HEK293T (cell line): ENCODE measurements around the gene CDH19.

Experiments used
- ARNT ChIP-seq: fragments of 450-650 bp; IDR thresholded peaks from 2 replicates; pipeline ENCODE4 v1.6.1; 2017; ENCODE audit warnings: mild to moderate bottlenecking
- BHLHE40 ChIP-seq: fragments of 450-650 bp; IDR thresholded peaks from 2 replicates; pipeline ENCODE4 v1.6.1; 2016; ENCODE audit warnings: mild to moderate bottlenecking, moderate library complexity, borderline replicate concordance
- CTBP1 ChIP-seq: fragments of 450-650 bp; IDR thresholded peaks from 2 replicates; pipeline ENCODE4 v1.6.1; 2016; ENCODE audit warnings: borderline replicate concordance
- ELF4 ChIP-seq: fragments of 450-650 bp; IDR thresholded peaks from 2 replicates; pipeline ENCODE4 v1.6.1; 2017; ENCODE audit warnings: antibody characterized with exemption
- FOXA1 ChIP-seq: fragments of 450-650 bp; IDR thresholded peaks from 2 replicates; pipeline ENCODE4 v1.6.1; 2016; ENCODE audit warnings: mild to moderate bottlenecking
- FOXK2 ChIP-seq: fragments of 450-650 bp; IDR thresholded peaks from 2 replicates; pipeline ENCODE4 v1.6.1; 2016; ENCODE audit warnings: mild to moderate bottlenecking
- FOXM1 ChIP-seq: fragments of 450-650 bp; IDR thresholded peaks from 2 replicates; pipeline ENCODE4 v1.6.1; 2017; ENCODE audit warnings: mild to moderate bottlenecking, borderline replicate concordance
- L3MBTL2 ChIP-seq: fragments of 450-650 bp; conservative IDR thresholded peaks from 2 replicates; pipeline ENCODE4 v1.6.1; 2016; ENCODE audit warnings: mild to moderate bottlenecking
- LEF1 ChIP-seq: fragments of 450-650 bp; IDR thresholded peaks from 2 replicates; pipeline ENCODE4 v1.6.1; 2017; ENCODE audit warnings: mild to moderate bottlenecking, borderline replicate concordance
- NFRKB ChIP-seq: fragments of 450-650 bp; IDR thresholded peaks from 2 replicates; pipeline ENCODE4 v1.6.1; 2016; ENCODE audit warnings: mild to moderate bottlenecking, moderate library complexity
- SP1 ChIP-seq: fragments of 450-650 bp; IDR thresholded peaks from 2 replicates; pipeline ENCODE4 v1.6.1; 2017
- TARDBP ChIP-seq: fragments of 450-650 bp; IDR thresholded peaks from 2 replicates; pipeline ENCODE4 v1.6.1; 2016
- ZNF384 ChIP-seq: fragments of 450-650 bp; IDR thresholded peaks from 2 replicates; pipeline ENCODE4 v1.6.1; 2016
- TF ChIP-seq, protein P1 (sequence below): fragments of 450-650 bp; IDR thresholded peaks from 2 replicates; pipeline ENCODE4 v1.6.1; 2016

DNA sequence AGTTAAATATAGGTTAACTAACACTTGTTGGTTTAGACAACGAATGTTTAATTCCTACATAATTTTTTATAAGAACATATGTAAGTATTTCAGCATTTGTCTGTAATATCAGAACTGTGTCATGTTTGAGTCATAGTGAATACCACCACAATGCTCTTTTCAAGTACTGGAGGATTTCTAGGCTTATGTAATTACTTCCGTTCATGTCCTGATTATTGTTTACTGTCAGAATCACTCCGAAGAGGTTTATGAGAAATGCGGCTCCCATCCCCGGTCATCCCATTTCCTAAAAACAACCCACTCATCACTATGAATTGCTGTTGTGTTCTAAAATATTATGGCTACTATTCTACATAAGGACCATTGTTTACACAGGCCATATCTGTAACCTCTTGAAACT lies 45.1 kb downstream of the CDH19 start:
- TF ChIP-seq CTBP1 (no peak), L3MBTL2 (no peak), LEF1 (no peak), FOXA1 (no peak), FOXM1 (no peak), SP1 (no peak), FOXK2 (no peak), NFRKB (no peak), ARNT (no peak), BHLHE40 (no peak), TARDBP (no peak), ELF4 (no peak), ZNF384 (no peak)
- TF ChIP-seq, protein P1, sequence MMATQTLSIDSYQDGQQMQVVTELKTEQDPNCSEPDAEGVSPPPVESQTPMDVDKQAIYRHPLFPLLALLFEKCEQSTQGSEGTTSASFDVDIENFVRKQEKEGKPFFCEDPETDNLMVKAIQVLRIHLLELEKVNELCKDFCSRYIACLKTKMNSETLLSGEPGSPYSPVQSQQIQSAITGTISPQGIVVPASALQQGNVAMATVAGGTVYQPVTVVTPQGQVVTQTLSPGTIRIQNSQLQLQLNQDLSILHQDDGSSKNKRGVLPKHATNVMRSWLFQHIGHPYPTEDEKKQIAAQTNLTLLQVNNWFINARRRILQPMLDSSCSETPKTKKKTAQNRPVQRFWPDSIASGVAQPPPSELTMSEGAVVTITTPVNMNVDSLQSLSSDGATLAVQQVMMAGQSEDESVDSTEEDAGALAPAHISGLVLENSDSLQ = no peak
